CD4-positive, alpha-beta T cell treated with Interferon gamma for 1 hour (primary cell): Measurements from ENCODE around the gene STPG2.
"Not testable (repeated sequence)": the region's sequence is repeated elsewhere in the genome, so short reads cannot be mapped to it uniquely, and the experiment has no call there.

Source experiments
- DNase-seq: peaks from one replicate; pipeline ENCODE4 v3.0.0-alpha.2; 2020

The STPG2 gene

GRCh38 chr4:97786306-97786920 lies 356.9 kb downstream of the STPG2 start:
- DNase-seq: no peak

GRCh38 chr4:97778174-97778573 lies 365.1 kb downstream of the STPG2 start:
- no peak for DNase-seq

GRCh38 chr4:97774347-97774989 lies 368.8 kb downstream of the STPG2 start:
- DNase-seq: no peak

- DNase-seq: no peak
Measured at GRCh38 chr4:97770222-97770621, 373.1 kb downstream of the STPG2 start.

GRCh38 chr4:97762115-97762512 lies 381.2 kb downstream of the STPG2 start:
- no peak for DNase-seq

- no peak for DNase-seq
Measured at GRCh38 chr4:97761445-97762114, 381.7 kb downstream of the STPG2 start.

- DNase-seq: no peak
Measured at GRCh38 chr4:97759785-97760184, 383.5 kb downstream of the STPG2 start.

GRCh38 chr4:97752599-97752998 lies 390.7 kb downstream of the STPG2 start:
- no peak for DNase-seq

- no peak for DNase-seq
Measured at GRCh38 chr4:97747945-97748344, 395.3 kb downstream of the STPG2 start.

GRCh38 chr4:97720869-97721432 lies 422.3 kb downstream of the STPG2 start:
- no peak for DNase-seq

- no peak for DNase-seq
Measured at GRCh38 chr4:97691111-97691605, 452.1 kb downstream of the STPG2 start.

GRCh38 chr4:97670703-97671269 lies 472.5 kb downstream of the STPG2 start:
- DNase-seq: no peak

- DNase-seq: no peak
Measured at GRCh38 chr4:97665553-97665952, 477.7 kb downstream of the STPG2 start.

GRCh38 chr4:97664741-97665140 lies 478.5 kb downstream of the STPG2 start:
- DNase-seq: no peak

- DNase-seq: no peak
Measured at GRCh38 chr4:97662133-97662532, 481.1 kb downstream of the STPG2 start.

GRCh38 chr4:97656044-97656720 lies 487.1 kb downstream of the STPG2 start:
- no peak for DNase-seq

GRCh38 chr4:97653701-97654100 lies 489.6 kb downstream of the STPG2 start:
- DNase-seq: no peak

GRCh38 chr4:97646997-97647396 lies 496.3 kb downstream of the STPG2 start:
- no peak for DNase-seq

GRCh38 chr4:97645071-97645821 lies 498.0 kb downstream of the STPG2 start:
- DNase-seq: no peak

GRCh38 chr4:97643179-97643578 lies 500.1 kb downstream of the STPG2 start:
- no peak for DNase-seq

- DNase-seq: no peak
Measured at GRCh38 chr4:97639961-97640360, 503.3 kb downstream of the STPG2 start.

- not testable (repeated sequence) for DNase-seq
Measured at GRCh38 chr4:97633831-97634230, 509.4 kb downstream of the STPG2 start.
